Erythroblast (primary cell): ENCODE results near the gene FANCB.
A peak's percentile ranks its signal among the peaks of the same experiment; 100 is the strongest.

ENCODE experiments used
- DNase-seq, 2 experiments: peaks; one replicate each; lab custom pipeline; 2025; lab: John Stamatoyannopoulos, UW
- GATA1 ChIP-seq: IDR thresholded peaks from 2 replicates; pipeline ENCODE4 v1.6.1; 2011; ENCODE audit warnings: low read depth, mild to moderate bottlenecking, control low read depth, low read length, moderate library complexity
- POLR2A ChIP-seq: IDR thresholded peaks from 2 replicates; pipeline ENCODE4 v1.6.1; 2011; ENCODE audit warnings: mild to moderate bottlenecking, low read length

Gene FANCB

GRCh38 chrX:14873676-14874049, 794 bp upstream of the FANCB start:
- TF ChIP-seq POLR2A: no peak
- TF ChIP-seq GATA1: no peak
- DNase-seq: no peak

GRCh38 chrX:14872355-14872754, 514 bp downstream of the FANCB start:
- peak; percentile 33 to 37 for DNase-seq
- TF ChIP-seq POLR2A (no peak), GATA1 (no peak)

GRCh38 chrX:14871767-14872166, 1.1 kb downstream of the FANCB start:
- peak in 1 of 2 experiments; percentile 12 for DNase-seq
- TF ChIP-seq POLR2A (no peak), GATA1 (no peak)

GRCh38 chrX:14865201-14865600, 7.7 kb downstream of the FANCB start:
- DNase-seq: no peak
- no peak for TF ChIP-seq POLR2A
- TF ChIP-seq GATA1: no peak

- no peak for TF ChIP-seq POLR2A
- no peak for TF ChIP-seq GATA1
- no peak for DNase-seq
Measured at GRCh38 chrX:14864631-14865030, 8.2 kb downstream of the FANCB start.

- no peak for DNase-seq
- TF ChIP-seq POLR2A: no peak
- no peak for TF ChIP-seq GATA1
Measured at GRCh38 chrX:14851526-14851925, 21.3 kb downstream of the FANCB start.

GRCh38 chrX:14843666-14844065, 29.2 kb downstream of the FANCB start:
- no peak for DNase-seq
- TF ChIP-seq POLR2A: no peak
- no peak for TF ChIP-seq GATA1

- no peak for DNase-seq
- TF ChIP-seq GATA1 (no peak), POLR2A (no peak)
Measured at GRCh38 chrX:14837155-14837554, 35.7 kb downstream of the FANCB start.

GRCh38 chrX:14832586-14832985, 40.3 kb downstream of the FANCB start:
- no peak for DNase-seq
- TF ChIP-seq GATA1: no peak
- TF ChIP-seq POLR2A: no peak

GRCh38 chrX:14832151-14832550, 40.7 kb downstream of the FANCB start:
- TF ChIP-seq GATA1: no peak
- TF ChIP-seq POLR2A: no peak
- DNase-seq: no peak

GRCh38 chrX:14829643-14830042, 43.2 kb downstream of the FANCB start:
- DNase-seq: no peak
- TF ChIP-seq POLR2A: no peak
- TF ChIP-seq GATA1: no peak

GRCh38 chrX:14826319-14826718, 46.5 kb downstream of the FANCB start:
- TF ChIP-seq POLR2A: no peak
- no peak for TF ChIP-seq GATA1
- DNase-seq: no peak

GRCh38 chrX:14825851-14826250, 47.0 kb downstream of the FANCB start:
- DNase-seq: no peak
- TF ChIP-seq POLR2A (no peak), GATA1 (no peak)

- no peak for DNase-seq
- TF ChIP-seq GATA1 (no peak), POLR2A (no peak)
Measured at GRCh38 chrX:14819769-14820168, 53.1 kb downstream of the FANCB start.

- TF ChIP-seq POLR2A (no peak), GATA1 (no peak)
- DNase-seq: no peak
Measured at GRCh38 chrX:14817571-14817970, 55.3 kb downstream of the FANCB start.

- TF ChIP-seq GATA1 (no peak), POLR2A (no peak)
- DNase-seq: no peak
Measured at GRCh38 chrX:14802943-14803710, 69.7 kb downstream of the FANCB start.

GRCh38 chrX:14801136-14801535, 71.7 kb downstream of the FANCB start:
- TF ChIP-seq POLR2A (no peak), GATA1 (no peak)
- no peak for DNase-seq
